Right lobe of liver (tissue), 4 donors: ENCODE data around the gene TMC5.

Experiments used
- CTCF ChIP-seq, 4 donors: fragments of 200-600 bp in 3 of 4; fragments of 450-650 bp in 1 of 4; IDR thresholded peaks; one replicate each; pipeline versions ENCODE4 v1.5.1 to v1.8.0; 2016 to 2022; ENCODE audit warnings: antibody characterized with exemption in 4 of 4, mild to moderate bottlenecking in 2 of 4
- POLR2A ChIP-seq: fragments of 450-650 bp; IDR thresholded peaks from one replicate; pipeline ENCODE4 v1.6.1; 2017; ENCODE audit warnings: antibody characterized with exemption, mild to moderate bottlenecking
- donor health status: DM: no; HTN: no; CAD: no.
- donor health status: DM: no; HTN: no; CAD: no.
- donor health status: DM: no; HTN: yes; CAD: no.

DNA sequence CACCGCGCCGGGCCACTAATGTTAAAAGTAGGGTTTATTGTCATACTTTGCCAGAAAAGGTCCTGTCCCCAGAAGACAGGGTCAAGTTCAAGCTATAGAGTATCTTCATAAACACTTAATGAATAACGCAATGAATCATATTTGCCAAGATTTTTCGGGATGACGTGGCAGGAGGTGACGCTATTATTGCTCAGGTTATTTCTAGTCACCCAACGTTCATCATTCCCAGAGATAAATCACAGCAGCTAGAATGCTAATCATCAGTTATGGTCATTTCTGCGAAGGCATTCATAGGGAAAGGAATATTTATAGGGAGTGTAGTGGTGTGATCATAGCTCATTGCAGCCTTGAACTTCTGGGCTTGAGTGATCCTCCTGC lies 2.0 kb downstream of the TMC5 start:
- TF ChIP-seq CTCF (IDR thresholded peaks at IDR 0.05) (no peak), POLR2A (no peak)
